Esophagus muscularis mucosa (tissue), 4 donors: ENCODE measurements around the gene CYB561. TPM values are rescaled to one million over a fixed set of nuclear protein-coding genes. Genes with fewer than 3 reads are reported as not detected.

ENCODE experiments used
- DNase-seq: peaks from one replicate; pipeline ENCODE4 v3.0.0-alpha.2; 2017; ENCODE audit errors: extremely low spot score
- H3K27ac ChIP-seq, 4 donors: fragments of 200-600 bp; sonication (generic); replicated peaks in 1 of 4; 1 replicate in 3 of 4; 2 replicates in 1 of 4; pipeline ENCODE4 v1.5.1; 2016 to 2019; ENCODE audit warnings: mild to moderate bottlenecking in 1 of 4
- H3K27me3 ChIP-seq, 4 donors: fragments of 200-600 bp; sonication (generic); one replicate each; pipeline versions ENCODE4 v1.5.1 to v1.6.0; 2016 to 2019
- H3K36me3 ChIP-seq, 4 donors: fragments of 200-600 bp; sonication (generic); one replicate each; pipeline ENCODE4 v1.5.1; 2016 to 2019
- H3K4me1 ChIP-seq, 4 donors: fragments of 200-600 bp; sonication (generic); one replicate each; pipeline ENCODE4 v1.5.1; 2016 to 2019
- H3K4me3 ChIP-seq, 4 donors: fragments of 200-600 bp; sonication (generic); 1 replicate in 2 of 4; 2 replicates in 2 of 4; pipeline ENCODE4 v1.5.1; 2016 to 2019; ENCODE audit warnings: mild to moderate bottlenecking in 4 of 4, moderate library complexity in 1 of 4
- H3K9me3 ChIP-seq, 4 donors: fragments of 200-600 bp; sonication (generic); 1 replicate in 3 of 4; 2 replicates in 1 of 4; pipeline ENCODE4 v1.5.1; 2016 to 2019
- CTCF ChIP-seq, 3 experiments: fragments of 200-600 bp in 2 of 3; fragments of 450-650 bp in 1 of 3; sonication (generic) in 2 of 3; IDR thresholded peaks; one replicate each; pipeline ENCODE4 v1.5.1; 2017 to 2019; ENCODE audit warnings: antibody characterized with exemption in 3 of 3, mild to moderate bottlenecking in 2 of 3, moderate library complexity in 1 of 3
- EP300 ChIP-seq: sonication (generic); formaldehyde crosslinking; IDR thresholded peaks from one replicate; pipeline ENCODE4 v1.6.1; 2017; ENCODE audit warnings: antibody characterized with exemption
- POLR2A ChIP-seq: fragments of 450-650 bp; IDR thresholded peaks from one replicate; pipeline ENCODE4 v1.6.1; 2017; ENCODE audit warnings: antibody characterized with exemption, moderate library complexity, mild to moderate bottlenecking, low read depth
- POLR2AphosphoS5 ChIP-seq, 2 donors: sonication (generic); formaldehyde crosslinking; IDR thresholded peaks; one replicate each; pipeline ENCODE4 v1.6.1; 2017; ENCODE audit warnings: antibody characterized with exemption in 2 of 2
- WGBS: methylation state at CpG from one replicate; pipeline ENCODE4 v1.1.5; 2018; 5-methylcytosine and 5-hydroxymethylcytosine counted together
- intact Hi-C: fragments of 100-400 bp; cut with DNase I; formaldehyde crosslinking; loops from one replicate; pipeline ENCODE4 v1.15.1; 2023
- total RNA-seq, 4 donors: library from RNA; depleted of rRNA; stranded (reverse); fragments of >200 nt; gene quantifications; one replicate each; pipeline versions ENCODE4 v1.1.0 to v1.2.1, GENCODE V29; 2016

CYB561 gene
- total RNA-seq, 4 donors from 2014 or later = 8.8 to 17.0 (median 13.2) TPM

- 71% methylated on average over 17 of the region's 55 CpGs for WGBS
- Histone ChIP-seq H3K4me3 (peak overlapping the region in 3 of 4 donors; percentile 7 to 21 (median 9)), H3K4me1 (peaks cover 44 to 77% (median 71%) of the 10 kb centered on the region in 4 donors), H3K9me3 (no peaks in the 10 kb centered on the region), H3K36me3 (peaks cover 0 to 4% (median 0%) of the 10 kb centered on the region in 4 donors), H3K27ac (no peak overlapping the region), H3K27me3 (peaks cover 0 to 9% (median 0%) of the 10 kb centered on the region in 4 donors)
- TF ChIP-seq CTCF (IDR thresholded peaks at IDR 0.05) = no peak
- no peak for TF ChIP-seq POLR2AphosphoS5 (IDR thresholded peaks at IDR 0.05)
- no peak for TF ChIP-seq EP300
- no peak for TF ChIP-seq POLR2A
- no peak for DNase-seq
- intact Hi-C loops = loop anchor here (5.0 kb wide), 1 partner anchor 40 kb away; the partner anchor contains the start of gene ACE
Observed at GRCh38 chr17:63437287-63438091, 8.6 kb downstream of the CYB561 start.

- TF ChIP-seq POLR2AphosphoS5 (IDR thresholded peaks at IDR 0.05) = no peak
- no peak for TF ChIP-seq CTCF (IDR thresholded peaks at IDR 0.05)
- TF ChIP-seq POLR2A = no peak
- TF ChIP-seq EP300 = no peak
- Histone ChIP-seq H3K4me1 (peaks cover 44 to 77% (median 74%) of the 10 kb centered on the region in 4 donors), H3K27me3 (peaks cover 0 to 9% (median 0%) of the 10 kb centered on the region in 4 donors), H3K36me3 (peaks cover 0 to 4% (median 0%) of the 10 kb centered on the region in 4 donors), H3K27ac (no peak overlapping the region), H3K9me3 (no peaks in the 10 kb centered on the region), H3K4me3 (no peak overlapping the region)
- intact Hi-C loops = loop anchor here (5.0 kb wide), 1 partner anchor 41 kb away; the partner anchor contains the start of gene ACE
- no peak for DNase-seq
- 83% methylated on average over 14 of the region's 17 CpGs for WGBS
Observed at GRCh38 chr17:63436523-63437110, 9.5 kb downstream of the CYB561 start.

GRCh38 chr17:63435681-63436522, 10.2 kb downstream of the CYB561 start:
- intact Hi-C loops = loop anchor here (5.0 kb wide), 1 partner anchor 41 kb away; the partner anchor contains the start of gene ACE
- Histone ChIP-seq H3K36me3 (peaks cover 0 to 4% (median 0%) of the 10 kb centered on the region in 4 donors), H3K4me1 (peaks cover 44 to 72% (median 70%) of the 10 kb centered on the region in 4 donors), H3K27me3 (peaks cover 0 to 9% (median 0%) of the 10 kb centered on the region in 4 donors), H3K27ac (peak overlapping the region in 1 of 4 donors; percentile 64), H3K4me3 (no peak overlapping the region), H3K9me3 (no peaks in the 10 kb centered on the region)
- TF ChIP-seq EP300 = no peak
- no peak for TF ChIP-seq POLR2A
- no peak for TF ChIP-seq CTCF (IDR thresholded peaks at IDR 0.05)
- no peak for TF ChIP-seq POLR2AphosphoS5 (IDR thresholded peaks at IDR 0.05)
- WGBS = 84% methylated on average over 18 of the region's 29 CpGs
- no peak for DNase-seq

- 84% methylated on average over 19 of the region's 25 CpGs for WGBS
- no peak for TF ChIP-seq POLR2A
- no peak for TF ChIP-seq CTCF (IDR thresholded peaks at IDR 0.05)
- no peak for TF ChIP-seq POLR2AphosphoS5 (IDR thresholded peaks at IDR 0.05)
- TF ChIP-seq EP300 = no peak
- Histone ChIP-seq H3K27ac (peak overlapping the region; percentile 44 to 74 (median 57)), H3K4me3 (no peak overlapping the region), H3K36me3 (peaks cover 0 to 4% (median 0%) of the 10 kb centered on the region in 4 donors), H3K4me1 (peaks cover 41 to 67% (median 66%) of the 10 kb centered on the region in 4 donors), H3K9me3 (no peaks in the 10 kb centered on the region), H3K27me3 (peaks cover 0 to 9% (median 0%) of the 10 kb centered on the region in 4 donors)
- intact Hi-C loops = loop anchor here (5.0 kb wide), 1 partner anchor 42 kb away; the partner anchor contains the start of gene ACE
- DNase-seq = no peak
Observed at GRCh38 chr17:63434951-63435571, 11.0 kb downstream of the CYB561 start.
